NK-92 treated with Interleukin-12 subunit alpha and Interleukin-12 subunit beta, amount 100 ng/mL, for 24 hours (cell line): Measurements from ENCODE around the gene ANGEL1.

Experiments used
- DNase-seq: peaks from one replicate; lab custom pipeline; 2025; lab: John Stamatoyannopoulos, UW

Gene ANGEL1

DNA sequence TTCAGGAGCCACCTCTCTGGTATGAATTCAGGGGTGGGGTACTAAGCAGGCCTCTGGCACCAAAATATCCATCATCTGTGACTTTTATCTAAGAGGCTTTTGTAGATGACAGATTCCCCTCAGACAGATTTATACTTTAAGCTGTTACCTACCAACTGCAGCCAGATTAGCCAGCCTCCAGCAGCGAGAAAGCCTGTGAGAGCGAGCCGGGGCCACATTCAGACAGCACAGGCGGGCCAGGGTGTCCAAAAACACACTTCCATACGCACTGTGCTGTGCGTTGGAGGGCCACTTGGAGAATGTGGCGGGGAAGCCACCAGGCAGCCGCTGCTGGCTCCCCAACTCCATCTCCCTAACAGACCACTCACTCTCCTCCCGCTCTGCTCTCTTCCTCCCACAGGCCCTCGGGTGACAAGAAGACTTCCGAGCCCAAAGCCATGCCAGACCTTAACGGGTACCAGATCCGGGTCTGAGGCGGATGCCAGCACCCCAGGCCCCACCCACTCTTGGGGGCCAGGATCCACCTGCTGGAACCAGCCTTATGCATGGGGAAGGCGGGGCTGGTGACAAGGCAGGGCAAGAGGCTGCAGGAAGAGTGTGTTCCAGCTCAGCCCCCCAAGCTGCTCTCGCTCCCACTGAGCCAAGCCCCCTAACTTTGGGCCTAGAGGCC is 34.0 kb downstream of the ANGEL1 start:
- DNase-seq, result no peak

DNA sequence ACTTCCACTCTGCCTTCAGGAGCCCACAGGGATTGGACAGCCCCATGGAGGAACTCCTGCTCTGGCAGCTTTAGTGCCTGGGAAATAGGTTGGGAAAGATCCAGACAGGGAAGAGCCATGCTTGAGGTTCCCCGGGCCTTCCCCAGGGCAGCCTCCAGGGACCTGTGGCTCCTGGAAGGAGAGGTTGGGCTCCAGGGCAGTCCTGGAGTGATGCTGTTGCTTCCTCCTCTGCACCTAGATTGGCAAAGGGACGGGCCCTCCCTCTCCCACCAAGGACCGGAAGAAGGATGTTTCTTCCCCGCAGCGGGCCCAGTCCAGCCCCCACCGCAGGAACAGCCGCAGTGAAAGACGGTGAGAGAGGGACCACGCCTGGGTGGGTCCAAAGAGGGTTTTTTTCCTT is 35.0 kb downstream of the ANGEL1 start:
- no peak for DNase-seq

- no peak for DNase-seq
Measured at GRCh38 chr14:76776428-76777251, 36.0 kb downstream of the ANGEL1 start.

DNA sequence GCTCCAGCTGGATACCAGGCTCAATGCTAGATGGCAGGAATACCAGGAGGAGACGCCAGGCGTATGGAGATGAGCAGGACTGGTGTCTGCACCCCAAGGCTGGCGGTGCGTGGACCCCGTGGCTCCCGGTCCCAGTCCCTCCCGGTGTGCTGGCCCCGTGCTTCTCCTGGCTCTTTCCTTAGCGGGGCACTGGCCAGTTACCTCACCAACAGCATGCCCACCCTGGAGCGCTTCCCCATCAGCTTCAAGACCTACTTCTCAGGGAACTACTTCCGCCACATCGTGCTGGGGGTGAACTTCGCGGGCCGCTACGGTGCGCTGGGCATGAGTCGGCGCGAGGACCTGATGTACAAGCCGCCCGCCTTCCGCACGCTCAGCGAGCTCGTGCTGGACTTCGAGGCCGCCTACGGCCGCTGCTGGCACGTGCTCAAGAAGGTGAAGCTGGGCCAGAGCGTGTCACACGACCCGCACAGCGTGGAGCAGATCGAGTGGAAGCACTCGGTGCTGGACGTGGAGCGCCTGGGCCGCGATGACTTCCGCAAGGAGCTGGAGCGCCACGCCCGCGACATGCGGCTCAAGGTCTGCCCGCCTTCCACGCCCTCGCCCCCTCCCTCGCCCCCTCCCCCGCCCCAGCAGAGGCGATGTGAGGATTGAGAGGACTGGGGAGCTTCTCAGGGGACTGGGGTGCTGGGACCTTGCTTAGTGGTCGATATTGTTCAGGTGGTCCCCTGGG is 36.8 kb downstream of the ANGEL1 start:
- no peak for DNase-seq

GRCh38 chr14:76774821-76775694 is 37.6 kb downstream of the ANGEL1 start:
- no peak for DNase-seq

DNA sequence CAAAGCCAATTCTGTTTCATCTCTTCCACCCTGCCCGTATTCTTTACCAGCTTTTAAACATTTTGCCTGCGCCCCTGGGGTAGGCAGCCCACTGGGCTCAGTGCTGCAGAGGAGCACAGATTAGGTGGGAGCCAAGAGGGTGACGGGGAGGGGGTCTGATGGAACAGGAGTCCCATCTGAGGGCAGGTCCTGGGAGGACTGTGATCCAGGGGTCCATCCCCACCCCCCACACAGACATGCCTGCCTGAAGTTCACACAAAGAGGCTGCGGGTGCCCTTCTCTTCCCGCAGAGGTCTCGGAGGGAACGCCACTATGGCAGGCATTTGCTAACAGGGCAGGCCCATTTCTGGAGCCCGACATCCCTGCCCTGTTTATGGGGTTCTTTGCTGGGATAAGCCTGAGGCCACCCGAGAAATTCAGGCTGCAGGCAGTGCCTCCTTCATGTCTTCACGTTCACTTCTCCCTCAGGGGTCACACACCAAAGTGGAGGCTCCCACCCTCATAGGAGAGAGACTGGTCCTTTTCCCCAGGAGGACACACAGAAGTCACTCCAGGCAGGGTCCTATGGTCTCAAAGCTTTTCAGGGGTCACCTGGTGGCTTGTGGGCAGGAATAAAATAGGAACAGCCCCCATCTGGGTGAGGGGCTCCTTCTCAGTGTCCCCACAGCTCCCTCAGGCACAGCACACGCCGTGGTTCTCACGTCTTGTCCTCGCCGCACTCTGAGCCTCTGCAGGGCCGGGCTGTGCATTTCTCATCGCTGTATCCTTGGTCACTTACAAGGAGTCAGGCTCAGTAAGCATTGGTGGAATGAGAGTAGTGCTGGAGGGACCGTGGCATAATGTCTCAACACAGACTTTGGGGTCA is 38.5 kb downstream of the ANGEL1 start:
- DNase-seq, result no peak

- peak; percentile 44 for DNase-seq
Measured at GRCh38 chr14:76773188-76773885, 39.3 kb downstream of the ANGEL1 start.

DNA sequence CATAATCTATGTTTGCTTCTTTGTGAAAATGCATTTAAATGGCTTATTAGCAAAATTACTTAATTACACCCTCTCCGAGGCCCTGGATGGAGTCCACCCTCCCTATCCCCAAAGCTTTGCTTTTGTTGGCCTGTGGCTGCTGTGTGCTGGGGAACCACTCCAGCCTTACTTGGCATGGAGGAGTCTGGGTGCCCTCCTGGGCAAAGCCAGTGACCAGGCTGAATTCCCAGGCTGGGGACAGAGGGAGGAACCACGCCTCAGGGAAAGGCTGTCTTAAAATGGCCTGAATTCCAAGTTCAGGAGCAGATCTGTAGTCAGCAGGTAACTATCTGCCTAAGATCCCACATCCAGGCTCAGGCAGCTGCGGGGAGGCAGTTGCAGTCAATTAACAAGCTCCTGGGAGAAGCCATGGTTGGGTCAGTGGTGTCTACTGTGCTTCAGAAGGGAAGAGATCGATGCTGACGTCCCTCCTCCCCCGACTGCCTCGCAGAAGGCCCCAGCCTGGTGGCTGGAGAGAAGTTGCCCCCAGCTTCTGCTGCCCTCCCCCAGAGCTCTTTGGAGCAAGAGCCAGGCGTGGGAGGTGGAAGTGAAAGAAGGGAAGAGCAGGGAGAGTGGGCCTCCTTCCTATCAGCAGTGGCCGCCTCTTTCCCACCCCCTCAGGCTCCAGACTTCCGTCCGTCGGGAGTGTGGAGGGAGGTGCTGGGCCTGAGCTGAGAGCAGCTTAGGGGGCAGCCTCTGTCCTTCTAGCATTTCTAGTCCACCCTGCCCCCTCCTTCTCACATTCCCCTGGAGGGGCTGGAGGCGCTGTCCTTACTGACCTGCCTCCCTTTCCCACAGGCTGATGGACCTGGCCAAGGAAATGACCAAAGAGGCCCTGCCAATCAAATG is 40.1 kb downstream of the ANGEL1 start:
- DNase-seq, result no peak

DNA sequence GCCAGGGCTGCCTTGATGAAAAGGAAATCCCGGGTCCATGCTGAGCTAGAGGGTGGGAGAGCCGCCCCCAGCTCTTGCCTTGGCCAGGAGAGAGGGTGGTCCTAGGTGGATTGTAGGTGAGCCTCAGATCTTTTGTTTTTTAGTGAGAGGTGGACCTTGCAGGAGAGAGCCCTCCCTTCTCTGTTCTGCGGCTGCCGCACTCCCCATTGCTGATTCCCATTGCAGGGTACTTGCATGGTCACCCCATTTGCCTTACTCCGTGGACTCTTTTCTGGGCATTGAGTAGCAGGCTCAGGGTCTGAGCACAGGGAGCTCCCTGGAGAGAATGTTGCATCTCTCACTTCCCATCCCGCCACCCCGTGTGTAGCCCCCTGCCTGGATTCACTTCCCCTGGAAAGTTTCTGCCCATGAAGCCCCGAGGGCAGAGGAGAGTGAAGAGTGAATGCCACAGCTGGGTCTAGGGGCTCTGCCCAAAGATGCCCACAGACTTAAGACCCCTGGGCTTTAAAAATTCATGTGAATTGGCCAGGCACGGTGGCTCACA is 41.2 kb downstream of the ANGEL1 start:
- DNase-seq, result no peak

GRCh38 chr14:76770521-76771436 is 41.9 kb downstream of the ANGEL1 start:
- DNase-seq, result no peak

DNA sequence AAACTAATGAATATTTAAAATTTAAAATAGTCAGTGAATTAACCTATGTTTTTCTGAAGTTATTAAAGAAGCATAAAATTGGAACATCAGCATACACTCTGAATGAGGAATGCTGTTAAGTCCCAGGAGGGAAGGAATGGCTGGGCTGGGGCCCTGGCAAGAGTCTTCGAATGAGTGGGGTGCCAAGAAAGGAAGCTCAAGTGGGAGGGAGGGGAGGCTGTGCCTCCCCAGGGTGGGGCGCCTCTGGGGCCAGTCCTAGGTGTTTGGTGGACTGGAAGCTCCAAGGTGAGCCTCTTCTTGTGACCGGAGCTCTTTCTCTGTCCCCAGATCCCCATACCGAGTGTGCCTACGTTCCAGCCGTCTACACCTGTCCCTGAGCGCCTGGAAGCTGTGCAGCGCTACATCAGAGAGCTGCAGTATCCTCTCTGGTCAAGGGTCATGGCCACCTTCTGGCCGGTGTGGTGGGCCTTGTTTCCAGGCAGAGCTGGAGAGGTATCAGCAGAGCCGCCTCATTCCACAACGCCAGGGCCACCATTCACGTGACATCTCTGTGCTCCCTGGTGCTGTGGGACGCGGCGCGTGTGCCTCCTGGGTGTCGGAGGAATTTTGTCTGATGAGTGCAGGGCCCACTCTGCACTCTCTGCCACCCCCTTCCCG is 42.9 kb downstream of the ANGEL1 start:
- no peak for DNase-seq

DNA sequence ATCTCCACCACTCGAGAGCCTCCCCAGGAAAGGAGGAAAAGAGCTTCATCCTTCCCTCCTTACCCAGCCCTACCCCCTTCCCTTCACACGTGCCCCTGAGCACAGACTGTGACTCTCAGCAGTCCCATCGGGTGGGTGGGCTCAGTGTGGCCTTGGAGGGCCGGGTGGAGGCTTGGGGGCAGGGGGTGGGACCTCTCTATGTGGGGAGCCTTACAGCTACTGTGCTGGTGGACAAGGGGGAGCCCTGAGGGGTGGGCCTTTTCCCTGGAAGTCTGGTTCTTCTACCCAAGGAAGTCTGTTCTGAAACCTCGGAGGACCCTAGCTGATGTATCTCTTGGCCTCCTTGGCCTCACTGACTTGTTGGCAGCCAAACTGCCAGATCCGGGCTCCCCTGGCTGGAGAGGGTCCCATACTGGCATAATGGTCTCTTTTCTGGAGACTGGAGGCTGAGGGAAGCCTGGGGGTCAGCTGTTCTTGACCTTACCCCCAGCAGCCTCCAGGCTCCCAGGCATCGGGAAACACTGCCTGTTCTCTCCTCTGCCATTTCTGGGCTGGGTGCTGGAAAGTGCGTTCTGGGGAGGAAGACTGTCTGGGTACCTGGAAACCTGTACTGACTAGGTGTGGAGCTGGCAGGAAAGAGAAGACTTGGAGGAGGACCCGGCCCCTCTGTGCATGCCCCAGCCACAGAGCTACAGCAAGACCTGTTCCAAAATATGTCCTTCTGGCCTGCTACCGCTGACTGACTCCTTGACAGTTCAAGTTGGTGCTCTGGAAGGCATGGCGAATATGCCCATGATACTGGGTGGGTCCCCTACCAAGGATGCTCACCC is 43.8 kb downstream of the ANGEL1 start:
- no peak for DNase-seq

DNA sequence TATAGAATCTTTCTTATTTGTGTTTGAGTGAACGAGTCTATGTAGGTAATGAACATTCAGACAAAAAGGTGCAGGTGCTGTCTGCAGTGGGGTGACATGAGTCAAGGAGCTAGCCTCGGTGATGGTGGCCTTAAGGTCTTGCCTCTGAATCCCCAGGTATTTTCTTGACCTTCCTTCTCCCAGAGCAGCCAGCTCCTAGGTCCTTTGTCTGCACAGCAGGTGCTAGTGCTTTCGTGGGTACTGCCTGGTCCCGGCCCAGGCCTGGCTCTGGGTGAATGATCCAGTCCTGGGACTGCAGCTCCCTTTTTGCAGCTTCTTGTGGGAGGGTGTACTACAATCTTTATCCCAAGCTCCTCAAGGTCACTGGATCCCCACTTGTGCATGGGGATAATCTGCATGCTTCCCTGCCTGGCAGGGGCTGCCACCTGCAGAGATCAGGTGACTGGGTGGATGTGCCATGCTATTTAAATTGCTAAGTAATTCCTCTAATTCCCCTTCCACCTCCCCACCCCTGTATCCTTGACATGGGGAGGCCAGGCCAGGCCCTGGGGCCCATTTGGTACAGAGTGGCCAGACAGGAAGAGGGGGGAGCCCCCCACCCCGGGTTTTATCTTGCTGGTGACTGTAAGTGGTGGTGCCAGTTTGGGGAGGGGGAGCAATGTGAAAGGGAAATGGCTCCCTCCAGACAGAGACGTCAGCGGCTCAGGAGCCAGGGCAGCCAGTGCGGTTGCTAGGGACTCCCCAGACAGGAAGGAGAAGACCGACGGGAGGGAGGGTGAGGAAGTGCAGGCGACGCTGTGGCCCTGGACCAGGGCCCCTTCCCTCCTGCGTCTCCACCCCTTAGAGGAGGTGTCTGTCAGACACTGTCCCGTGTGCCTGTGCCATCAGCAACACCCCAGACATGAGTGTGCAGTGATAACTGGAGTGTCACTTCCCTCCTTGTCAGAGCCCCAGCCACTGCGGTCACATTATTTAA is 44.7 kb downstream of the ANGEL1 start:
- no peak for DNase-seq

DNA sequence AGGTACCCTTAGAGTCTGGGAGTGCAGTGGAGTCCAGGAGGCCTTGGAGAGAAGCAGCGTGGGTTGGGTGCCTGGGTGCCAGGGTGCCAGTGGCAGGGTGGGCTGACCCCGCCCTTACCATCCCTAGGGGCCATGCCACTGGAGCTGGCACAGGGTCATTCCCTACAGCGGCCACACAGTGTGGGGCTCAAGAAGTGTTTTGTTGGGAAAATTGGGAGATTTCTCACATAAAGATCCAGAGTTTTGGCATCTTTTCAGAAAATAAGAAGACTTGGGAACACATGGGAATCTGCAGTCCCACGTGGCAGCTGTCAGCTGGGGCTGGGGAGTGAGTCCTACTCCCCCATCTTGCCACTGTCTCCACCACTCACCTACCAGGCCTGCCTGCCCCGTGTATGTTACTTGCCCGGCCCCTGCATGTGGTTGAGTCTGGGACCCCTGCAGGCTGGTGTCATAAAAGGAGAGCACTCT is 47.2 kb downstream of the ANGEL1 start:
- DNase-seq, result no peak
